CD4-positive, alpha-beta memory T cell (primary cell): Measurements from ENCODE around the gene BACE1-AS. TPM values are rescaled to one million over a fixed set of nuclear protein-coding genes. Genes with fewer than 3 reads are reported as not detected.

Source experiments
- CTCF ChIA-PET: fragments of 350-600 bp; sonication (Branson Sonifier 250); formaldehyde crosslinking; loops from one replicate; lab custom pipeline; 2021; ENCODE audit warnings: inconsistent platforms; ENCODE audit not compliant: partially characterized antibody; lab: Charles Lee
- POLR2A ChIA-PET: fragments of 350-600 bp; sonication (Branson Sonifier 250); formaldehyde crosslinking; loops from one replicate; lab custom pipeline; 2021; ENCODE audit not compliant: partially characterized antibody; lab: Charles Lee
- DNase-seq, 5 donors: peaks; one replicate each; pipeline versions ENCODE4 v3.0.0 to v3.0.0-alpha.2; 2020 to 2022; ENCODE audit warnings: mixed read lengths in 1 of 5
- H3K27ac ChIP-seq: one replicate; pipeline ENCODE4 v1.7.0; 2013; ENCODE audit warnings: low read depth, low read length
- H3K27me3 ChIP-seq: 2 replicates; pipeline ENCODE4 v1.7.0; 2013; ENCODE audit warnings: mild to moderate bottlenecking, low read length, moderate library complexity; ENCODE audit not compliant: insufficient read depth
- H3K36me3 ChIP-seq: 2 replicates; pipeline ENCODE4 v1.7.0; 2013; ENCODE audit warnings: mild to moderate bottlenecking, low read length, moderate library complexity; ENCODE audit not compliant: insufficient read depth
- H3K4me1 ChIP-seq: 2 replicates; pipeline ENCODE4 v1.7.0; 2013; ENCODE audit warnings: mild to moderate bottlenecking, low read length, moderate library complexity; ENCODE audit not compliant: insufficient read depth
- H3K4me3 ChIP-seq, 2 donors: one replicate each; pipeline ENCODE4 v1.7.0; 2013; ENCODE audit warnings: low read length in 2 of 2, mild to moderate bottlenecking in 1 of 2
- H3K9me3 ChIP-seq, 2 donors: one replicate each; pipeline ENCODE4 v1.7.0; 2013; ENCODE audit warnings: low read length in 2 of 2, control low read depth in 1 of 2; ENCODE audit not compliant: control insufficient read depth in 1 of 2
- H3K27ac Mint-ChIP-seq, 7 donors: one replicate each; pipeline ENCODE4 v1.8.0; 2020 to 2021; ENCODE audit warnings: mixed read lengths in 7 of 7, mild to moderate bottlenecking in 6 of 7, inconsistent platforms in 3 of 7, moderate library complexity in 3 of 7
- H3K27me3 Mint-ChIP-seq, 2 donors: one replicate each; pipeline ENCODE4 v1.8.0; 2020 to 2021; ENCODE audit warnings: mixed read lengths in 2 of 2
- H3K36me3 Mint-ChIP-seq, 2 donors: one replicate each; pipeline ENCODE4 v1.8.0; 2020 to 2021; ENCODE audit warnings: mixed read lengths in 2 of 2, inconsistent platforms in 1 of 2, mild to moderate bottlenecking in 1 of 2
- H3K4me1 Mint-ChIP-seq, 4 donors: one replicate each; pipeline ENCODE4 v1.8.0; 2020 to 2021; ENCODE audit warnings: mixed read lengths in 4 of 4, mild to moderate bottlenecking in 1 of 4
- H3K4me3 Mint-ChIP-seq, 8 donors: one replicate each; pipeline ENCODE4 v1.8.0; 2020 to 2021; ENCODE audit warnings: mixed read lengths in 8 of 8, mild to moderate bottlenecking in 7 of 8, moderate library complexity in 6 of 8, inconsistent platforms in 3 of 8
- H3K9me3 Mint-ChIP-seq, 8 donors: one replicate each; pipeline ENCODE4 v1.8.0; 2020 to 2021; ENCODE audit warnings: mixed read lengths in 8 of 8, mild to moderate bottlenecking in 5 of 8, inconsistent platforms in 3 of 8, moderate library complexity in 1 of 8
- intact Hi-C: fragments of 100-400 bp; cut with micrococcal nuclease; formaldehyde crosslinking; loops from one replicate; pipeline ENCODE4 v1.15.1; 2023
- polyA plus RNA-seq, 2 donors: library from polyadenylated mRNA; unstranded; fragments of 300-500 nt; fragmentation: Illumina TruSeq; gene quantifications; one replicate each; pipeline ENCODE4 v1.2.3, GENCODE V29; 2021
- total RNA-seq, 2 experiments: library from RNA; stranded (reverse); gene quantifications; one replicate each; pipeline ENCODE4 v1.2.3, GENCODE V29; 2021

BACE1-AS gene
- total and polyA plus RNA-seq, 4 experiments from 2014 or later, result 3.8 to 15.7 (median 15.3) TPM; not detected in 1

GRCh38 chr11:117286588-117286987 is 4.6 kb upstream of the BACE1-AS start:
- Histone ChIP-seq H3K9me3 (no peaks in the 10 kb centered on the region), H3K27me3 (no peaks in the 10 kb centered on the region), H3K4me3 (no peak overlapping the region), H3K36me3 (peaks cover 35% of the 10 kb centered on the region), H3K4me1 (peaks cover 19% of the 10 kb centered on the region), H3K27ac (no peak overlapping the region)
- Mint-ChIP-seq H3K4me1 (peaks cover 25 to 55% (median 44%) of the 10 kb centered on the region in 4 donors), H3K36me3 (peaks cover 71 to 73% of the 10 kb centered on the region in 2 donors), H3K27ac (peak overlapping the region; percentile 1 to 76 (median 59)), H3K9me3 (no peaks in the 10 kb centered on the region), H3K4me3 (no peak overlapping the region), H3K27me3 (no peaks in the 10 kb centered on the region)
- DNase-seq, result no peak
- ChIA-PET CTCF (interaction anchor here (0.9 to 1.6 kb wide), 3 partner anchors 40 to 71 kb away, joined by 3 to 5 read pairs (median 3); no protein-coding TSS in a partner anchor), POLR2A (interaction anchor here (1.5 to 1.6 kb wide), 2 partner anchors 41 to 55 kb away, joined by 6 to 8 read pairs; partner anchors contain the start of genes CEP164, PCSK7 and RNF214)
- intact Hi-C loops, result no loop called here

GRCh38 chr11:117287668-117288067 is 3.5 kb upstream of the BACE1-AS start:
- DNase-seq, result no peak
- H3K9me3 Mint-ChIP-seq, result no peaks in the 10 kb centered on the region
- Histone ChIP-seq H3K27ac (no peak overlapping the region), H3K27me3 (no peaks in the 10 kb centered on the region), H3K4me3 (no peak overlapping the region), H3K9me3 (no peaks in the 10 kb centered on the region), H3K4me1 (peaks cover 8% of the 10 kb centered on the region), H3K36me3 (peaks cover 30% of the 10 kb centered on the region)
- H3K4me1 Mint-ChIP-seq, result peaks cover 14 to 44% (median 34%) of the 10 kb centered on the region in 4 donors
- intact Hi-C loops, result no loop called here
- peaks cover 61 to 63% of the 10 kb centered on the region in 2 donors for H3K36me3 Mint-ChIP-seq
- H3K27me3 Mint-ChIP-seq, result no peaks in the 10 kb centered on the region
- H3K27ac Mint-ChIP-seq, result peak overlapping the region; percentile 16 to 71 (median 60)
- H3K4me3 Mint-ChIP-seq, result no peak overlapping the region
- CTCF ChIA-PET, result no interaction called here
- POLR2A ChIA-PET, result interaction anchor here (0.9 to 4.7 kb wide), 3 partner anchors 7 to 40 kb away, joined by 3 to 19 read pairs (median 4); partner anchors contain the start of gene CEP164

- ChIA-PET CTCF (no interaction called here), POLR2A (interaction anchor here (4.7 kb wide), 1 partner anchor 9 kb away, joined by 19 read pairs; no protein-coding TSS in a partner anchor)
- H3K36me3 ChIP-seq, result peaks cover 17% of the 10 kb centered on the region
- H3K4me1 ChIP-seq, result peaks cover 6% of the 10 kb centered on the region
- no peak overlapping the region for H3K4me3 ChIP-seq
- H3K9me3 ChIP-seq, result no peaks in the 10 kb centered on the region
- no peak overlapping the region for H3K4me3 Mint-ChIP-seq
- no peak overlapping the region for H3K27ac ChIP-seq
- H3K27me3 Mint-ChIP-seq, result no peaks in the 10 kb centered on the region
- H3K36me3 Mint-ChIP-seq, result peaks cover 54% of the 10 kb centered on the region in 2 donors
- peaks cover 10 to 35% (median 28%) of the 10 kb centered on the region in 4 donors for H3K4me1 Mint-ChIP-seq
- peak overlapping the region in 2 of 7 donors; percentile 10 to 18 for H3K27ac Mint-ChIP-seq
- H3K9me3 Mint-ChIP-seq, result no peaks in the 10 kb centered on the region
- intact Hi-C loops, result no loop called here
- DNase-seq, result no peak
- H3K27me3 ChIP-seq, result no peaks in the 10 kb centered on the region
These were observed 1.4 kb upstream of the BACE1-AS start for GRCh38 chr11:117289795-117290194.

- Histone ChIP-seq H3K4me3 (no peak overlapping the region), H3K4me1 (no peaks in the 10 kb centered on the region), H3K27ac (no peak overlapping the region), H3K27me3 (no peaks in the 10 kb centered on the region), H3K9me3 (no peaks in the 10 kb centered on the region), H3K36me3 (peaks cover 5% of the 10 kb centered on the region)
- H3K9me3 Mint-ChIP-seq, result no peaks in the 10 kb centered on the region
- DNase-seq, result no peak
- H3K27ac Mint-ChIP-seq, result peak overlapping the region in 2 of 7 donors; percentile 15 to 52
- H3K4me3 Mint-ChIP-seq, result no peak overlapping the region
- intact Hi-C loops, result no loop called here
- peaks cover 34 to 38% of the 10 kb centered on the region in 2 donors for H3K36me3 Mint-ChIP-seq
- CTCF ChIA-PET, result no interaction called here
- peaks cover 0 to 14% (median 9%) of the 10 kb centered on the region in 4 donors for H3K4me1 Mint-ChIP-seq
- POLR2A ChIA-PET, result no interaction called here
- H3K27me3 Mint-ChIP-seq, result no peaks in the 10 kb centered on the region
These were observed 1.5 kb downstream of the BACE1-AS start for GRCh38 chr11:117292616-117293015.

GRCh38 chr11:117295438-117296137 is 4.4 kb downstream of the BACE1-AS start:
- intact Hi-C loops, result no loop called here
- peak overlapping the region in 3 of 7 donors; percentile 9 to 57 (median 48) for H3K27ac Mint-ChIP-seq
- H3K27me3 Mint-ChIP-seq, result no peaks in the 10 kb centered on the region
- Histone ChIP-seq H3K27ac (no peak overlapping the region), H3K36me3 (no peaks in the 10 kb centered on the region), H3K27me3 (no peaks in the 10 kb centered on the region), H3K4me1 (no peaks in the 10 kb centered on the region), H3K9me3 (no peaks in the 10 kb centered on the region), H3K4me3 (no peak overlapping the region)
- no peaks in the 10 kb centered on the region for H3K9me3 Mint-ChIP-seq
- H3K4me3 Mint-ChIP-seq, result no peak overlapping the region
- CTCF ChIA-PET, result interaction anchor here (0.5 to 0.6 kb wide), 2 partner anchors 9 to 11 kb away, joined by 3 read pairs; no protein-coding TSS in a partner anchor
- DNase-seq, result no peak
- POLR2A ChIA-PET, result interaction anchor here (0.6 kb wide), 1 partner anchor 9 kb away, joined by 3 read pairs; no protein-coding TSS in a partner anchor
- H3K36me3 Mint-ChIP-seq, result peaks cover 13% of the 10 kb centered on the region in 2 donors
- peaks cover under 1% of the 10 kb centered on the region in 4 donors for H3K4me1 Mint-ChIP-seq

GRCh38 chr11:117296881-117297280 is 5.7 kb downstream of the BACE1-AS start:
- peaks cover 7 to 10% of the 10 kb centered on the region in 2 donors for H3K36me3 Mint-ChIP-seq
- H3K27ac Mint-ChIP-seq, result peak overlapping the region in 3 of 7 donors; percentile 13 to 61 (median 42)
- Histone ChIP-seq H3K4me3 (no peak overlapping the region), H3K27ac (no peak overlapping the region), H3K9me3 (no peaks in the 10 kb centered on the region), H3K4me1 (no peaks in the 10 kb centered on the region), H3K27me3 (no peaks in the 10 kb centered on the region), H3K36me3 (no peaks in the 10 kb centered on the region)
- H3K4me1 Mint-ChIP-seq, result peaks cover 4 to 7% (median 6%) of the 10 kb centered on the region in 4 donors
- H3K9me3 Mint-ChIP-seq, result no peaks in the 10 kb centered on the region
- CTCF ChIA-PET, result no interaction called here
- DNase-seq, result no peak
- intact Hi-C loops, result no loop called here
- no peaks in the 10 kb centered on the region for H3K27me3 Mint-ChIP-seq
- POLR2A ChIA-PET, result interaction anchor here (1.3 kb wide), 1 partner anchor 19 kb away, joined by 3 read pairs; the partner anchor contains the start of gene BACE1
- no peak overlapping the region for H3K4me3 Mint-ChIP-seq

- no peak for DNase-seq
These were observed 7.0 kb downstream of the BACE1-AS start for GRCh38 chr11:117298195-117298594.

More at GRCh38 chr11:117298195-117298594, 7.0 kb downstream of the BACE1-AS start:
- Mint-ChIP-seq H3K36me3 (peaks cover 2 to 4% of the 10 kb centered on the region in 2 donors), H3K9me3 (no peaks in the 10 kb centered on the region), H3K27ac (peak overlapping the region in 1 of 7 donors; percentile 33), H3K27me3 (no peaks in the 10 kb centered on the region), H3K4me3 (no peak overlapping the region), H3K4me1 (peaks cover 4 to 7% (median 6%) of the 10 kb centered on the region in 4 donors)
- ChIA-PET POLR2A (no interaction called here), CTCF (no interaction called here)
- Histone ChIP-seq H3K27me3 (no peaks in the 10 kb centered on the region), H3K36me3 (no peaks in the 10 kb centered on the region), H3K4me1 (no peaks in the 10 kb centered on the region), H3K27ac (no peak overlapping the region), H3K4me3 (no peak overlapping the region), H3K9me3 (no peaks in the 10 kb centered on the region)
- intact Hi-C loops, result no loop called here
